Sciatic nerve (tissue), 2 donors: Measurements from ENCODE around the gene IP6K3. TPM values are rescaled to one million over a fixed set of nuclear protein-coding genes. Genes with fewer than 3 reads are reported as not detected.
A peak's percentile ranks its signal among the peaks of the same experiment; 100 is the strongest.

Experiments
- ATAC-seq: fragments of 200-7000 bp; cut with Tn5 transposase; one replicate; pipeline ENCODE4 v1.9.1; 2020; ENCODE audit warnings: mild to moderate bottlenecking, moderate library complexity
- DNase-seq: peaks from one replicate; pipeline ENCODE4 v3.0.0-alpha.2; 2020; ENCODE audit warnings: low spot score
- intact Hi-C: fragments of 100-400 bp; cut with DNase I; formaldehyde crosslinking; loops from one replicate; pipeline ENCODE4 v1.14.2; 2022
- total RNA-seq: library from RNA; stranded (reverse); fragmentation: NEBNext Ultra II Directional; extraction: Animal tissue kit (Norgen Biotek cat#: 25700); gene quantifications from one replicate; pipeline ENCODE4 v1.2.1, GENCODE V29; 2021
- donor health status: DM: no; HTN: no; CAD: no.
- donor health status: DM: no; HTN: no; CAD: no.

The IP6K3 gene
- total RNA-seq, 1 donor from 2014 or later = 0.31 TPM

DNA sequence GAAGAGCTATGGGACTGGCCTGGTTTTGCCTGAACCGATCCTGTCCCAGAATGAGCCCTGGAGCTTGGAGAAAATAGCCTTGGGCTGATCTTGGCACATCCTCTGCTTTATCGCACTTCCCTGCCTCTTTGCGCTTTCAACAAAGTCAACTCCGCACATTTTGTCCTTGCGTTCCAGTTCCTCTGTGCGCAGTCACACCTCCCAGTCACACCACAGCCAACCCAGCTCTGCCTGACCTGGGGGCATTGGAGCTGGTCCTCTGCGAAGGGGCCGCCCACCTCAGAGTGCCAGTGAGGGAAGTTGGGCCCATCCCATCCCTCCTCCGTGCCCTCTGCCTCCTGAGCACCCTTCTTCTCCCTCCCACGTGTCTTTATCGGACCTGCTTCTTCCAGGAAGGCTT, 18.3 kb downstream of the IP6K3 start:
- DNase-seq = no peak
- intact Hi-C loops = no loop called here
- ATAC-seq = no peak

- intact Hi-C loops = no loop called here
- DNase-seq (no peak), ATAC-seq (no peak)
These were observed 18.8 kb downstream of the IP6K3 start for GRCh38 chr6:33727932-33728331.

- DNase-seq = no peak
- intact Hi-C loops = no loop called here
- no peak for ATAC-seq
These were observed 19.6 kb downstream of the IP6K3 start for GRCh38 chr6:33727126-33727525.

GRCh38 chr6:33726696-33727095, 20.0 kb downstream of the IP6K3 start:
- intact Hi-C loops = no loop called here
- ATAC-seq (no peak), DNase-seq (no peak)

- intact Hi-C loops = no loop called here
- no peak for ATAC-seq
These were observed 20.6 kb downstream of the IP6K3 start for GRCh38 chr6:33725891-33726673.

GRCh38 chr6:33725222-33725621, 21.5 kb downstream of the IP6K3 start:
- DNase-seq = no peak
- intact Hi-C loops = no loop called here
- no peak for ATAC-seq

More at GRCh38 chr6:33725891-33726673, 20.6 kb downstream of the IP6K3 start:
- no peak for DNase-seq

GRCh38 chr6:33724102-33725023, 22.3 kb downstream of the IP6K3 start:
- DNase-seq (no peak), ATAC-seq (no peak)
- intact Hi-C loops = no loop called here

GRCh38 chr6:33723371-33724085, 23.2 kb downstream of the IP6K3 start:
- ATAC-seq (no peak), DNase-seq (no peak)
- intact Hi-C loops = no loop called here

DNA sequence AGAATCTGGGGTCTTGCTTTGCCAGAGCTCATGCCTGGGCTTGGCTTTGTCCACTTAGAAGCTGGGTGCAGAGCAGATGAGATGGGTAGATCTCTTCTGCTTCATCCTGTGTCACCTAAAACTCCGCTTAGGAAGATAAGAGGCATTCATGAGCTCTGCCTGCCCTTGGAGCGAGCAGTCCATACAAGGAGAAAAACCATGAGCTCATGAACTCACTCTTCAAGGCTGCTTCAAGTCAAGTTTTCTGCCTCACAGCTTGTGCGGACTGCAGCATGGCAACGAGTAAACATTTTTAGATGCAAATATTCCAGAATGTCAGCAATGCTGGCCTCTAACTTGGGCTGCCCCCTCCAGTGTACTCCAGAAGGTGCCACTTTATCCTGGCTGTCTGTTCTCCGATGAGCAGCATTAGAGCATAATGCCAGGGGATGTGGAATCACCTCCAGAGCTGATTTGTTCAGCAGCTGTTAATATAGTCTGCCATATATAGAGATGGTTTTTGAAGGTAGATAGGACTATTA, 24.5 kb downstream of the IP6K3 start:
- intact Hi-C loops = no loop called here
- ATAC-seq (no peak), DNase-seq (no peak)

DNA sequence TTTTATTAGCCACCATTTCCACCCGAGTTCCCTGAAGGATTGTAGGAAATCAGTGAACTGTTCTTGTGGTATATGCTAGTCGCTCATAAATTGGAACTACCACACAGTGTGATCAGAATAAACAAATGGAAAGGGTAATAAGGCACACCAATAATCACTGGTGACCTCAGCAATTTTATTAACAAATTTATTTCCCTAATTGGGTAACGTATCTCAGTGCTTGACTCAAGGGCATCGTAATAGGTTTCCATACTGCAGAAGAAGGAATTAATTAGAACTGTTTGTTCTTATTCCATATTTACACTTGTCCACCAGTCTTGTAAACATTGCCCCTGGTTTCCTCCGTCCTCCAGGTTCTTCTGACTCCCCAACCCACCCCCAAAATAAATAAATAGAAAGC, 25.2 kb downstream of the IP6K3 start:
- intact Hi-C loops = no loop called here
- ATAC-seq (no peak), DNase-seq (no peak)

DNA sequence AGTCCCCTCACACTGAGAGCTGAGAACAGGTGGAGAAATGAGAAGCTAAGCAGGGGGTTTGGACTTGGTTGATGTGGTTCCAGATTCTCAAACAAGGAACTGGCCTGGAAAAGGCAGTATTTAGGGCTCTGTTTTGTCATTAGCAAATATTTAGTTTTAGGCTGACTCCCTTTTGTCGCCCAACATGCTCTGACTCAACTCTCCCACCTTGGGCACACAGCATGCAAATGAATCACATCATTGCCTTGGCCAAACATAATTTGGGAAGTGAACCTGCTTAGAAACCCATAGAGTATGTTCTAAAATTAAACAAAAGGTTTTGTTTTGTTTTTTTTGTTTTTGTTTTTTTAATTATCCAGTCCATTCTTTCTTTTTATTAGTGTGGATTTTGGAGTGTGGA, 25.7 kb downstream of the IP6K3 start:
- DNase-seq = no peak

GRCh38 chr6:33719326-33719987, 27.2 kb downstream of the IP6K3 start:
- intact Hi-C loops = no loop called here
- ATAC-seq (no peak), DNase-seq (no peak)

More for the DNA sequence above, 25.7 kb downstream of the IP6K3 start:
- ATAC-seq = no peak
- intact Hi-C loops = no loop called here

DNA sequence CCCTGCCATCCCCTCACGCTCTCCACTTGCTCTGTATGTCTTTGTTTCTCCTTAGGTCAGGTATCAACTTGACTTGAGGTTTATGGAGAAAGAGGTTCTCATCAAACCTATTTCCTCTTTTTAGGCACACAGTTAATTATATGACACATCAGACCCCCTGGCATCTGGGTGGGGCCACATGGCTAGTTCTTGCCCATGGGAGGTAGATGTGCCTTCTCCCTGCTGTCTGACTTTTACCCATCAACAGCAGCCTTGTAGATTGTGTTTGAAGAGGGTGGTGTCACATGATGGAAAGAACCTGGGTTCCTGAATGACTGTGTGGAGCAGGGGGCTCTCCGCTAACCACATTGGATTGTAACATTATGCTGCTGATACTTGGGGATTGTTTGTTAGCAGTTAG, 28.0 kb downstream of the IP6K3 start:
- no peak for ATAC-seq
- intact Hi-C loops = no loop called here
- DNase-seq = no peak

DNA sequence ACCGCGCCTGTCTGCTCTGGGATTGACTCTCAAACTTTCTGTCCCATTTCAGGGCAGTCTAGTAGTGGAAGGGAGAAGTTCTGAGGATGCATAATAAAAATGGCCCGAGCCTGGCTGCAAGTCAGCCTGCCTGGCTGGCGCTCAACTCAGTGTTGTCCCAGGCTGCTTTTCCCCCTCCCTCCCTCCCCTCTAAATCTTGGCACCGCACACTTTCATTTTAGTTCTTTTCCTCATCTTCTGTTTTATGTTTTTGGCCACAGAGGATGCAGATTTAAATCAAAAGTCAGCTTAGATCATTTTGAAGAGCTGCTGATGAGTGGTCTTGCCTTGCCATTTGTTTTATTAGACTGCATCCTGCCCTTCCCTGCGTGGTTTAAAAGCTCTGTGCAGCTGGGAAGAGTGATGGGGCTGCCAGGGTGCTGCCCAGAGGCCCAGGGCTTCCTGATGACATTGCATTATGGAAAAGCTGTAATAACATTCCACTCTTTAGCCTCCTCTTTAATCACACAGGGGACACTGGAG, 28.7 kb downstream of the IP6K3 start:
- peak; percentile 70 for ATAC-seq
- no peak for DNase-seq
- intact Hi-C loops = no loop called here

DNA sequence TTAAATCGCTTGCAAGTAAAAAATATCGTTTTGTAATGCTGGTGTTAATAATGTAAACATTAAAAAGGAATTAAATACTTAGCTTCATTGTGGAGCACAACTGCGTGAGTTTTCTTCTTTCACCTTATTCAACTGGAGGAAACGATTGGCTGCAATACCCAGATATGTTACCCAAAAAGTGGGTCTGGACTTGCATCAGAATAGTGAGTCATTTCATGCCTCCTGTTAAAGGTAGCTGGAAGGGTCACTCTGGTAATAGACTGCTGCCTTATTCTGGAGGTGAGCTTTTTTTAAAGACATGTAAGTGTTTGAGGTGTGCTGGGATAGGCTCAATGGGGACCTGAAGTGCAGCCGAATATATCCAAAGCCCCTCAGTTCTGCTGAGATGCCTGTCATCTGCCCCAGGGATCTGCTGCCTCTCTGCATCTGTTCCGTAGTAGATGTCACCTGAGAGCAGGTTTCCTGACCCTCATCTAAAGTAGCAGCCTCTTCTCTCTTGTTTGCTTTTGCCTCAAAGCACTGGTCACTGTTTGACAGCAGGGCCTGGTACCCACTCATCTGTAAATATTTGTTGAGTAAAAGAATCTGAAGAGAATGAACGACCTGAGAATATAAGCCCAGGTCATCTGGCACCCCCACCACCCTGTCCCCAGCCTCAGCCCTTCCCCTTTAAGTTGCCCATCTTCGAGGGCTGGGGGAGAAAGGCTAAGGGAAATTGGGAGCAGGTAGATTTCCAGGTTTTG, 29.6 kb downstream of the IP6K3 start:
- ATAC-seq (peak; percentile 6), DNase-seq (no peak)
- intact Hi-C loops = no loop called here

DNA sequence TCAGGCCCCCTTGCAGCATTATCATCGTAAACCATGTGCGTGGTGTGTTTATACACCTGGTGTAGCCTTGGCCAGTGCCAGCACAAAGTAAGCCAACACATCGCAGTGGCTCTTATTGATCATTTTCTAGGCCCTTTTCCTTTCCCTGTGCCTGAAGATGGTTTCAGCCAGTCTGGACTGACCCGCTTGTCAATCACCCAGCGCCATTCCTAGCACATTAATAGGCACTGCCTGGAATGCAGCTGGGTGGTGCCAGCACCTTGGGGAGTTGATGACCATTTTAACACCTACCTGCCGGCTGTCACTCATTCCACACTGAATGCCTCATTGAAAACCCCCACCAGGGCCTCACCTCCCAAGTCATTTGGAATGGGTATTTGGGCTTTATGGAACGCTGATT, 30.3 kb downstream of the IP6K3 start:
- DNase-seq (no peak), ATAC-seq (no peak)
- intact Hi-C loops = no loop called here

DNA sequence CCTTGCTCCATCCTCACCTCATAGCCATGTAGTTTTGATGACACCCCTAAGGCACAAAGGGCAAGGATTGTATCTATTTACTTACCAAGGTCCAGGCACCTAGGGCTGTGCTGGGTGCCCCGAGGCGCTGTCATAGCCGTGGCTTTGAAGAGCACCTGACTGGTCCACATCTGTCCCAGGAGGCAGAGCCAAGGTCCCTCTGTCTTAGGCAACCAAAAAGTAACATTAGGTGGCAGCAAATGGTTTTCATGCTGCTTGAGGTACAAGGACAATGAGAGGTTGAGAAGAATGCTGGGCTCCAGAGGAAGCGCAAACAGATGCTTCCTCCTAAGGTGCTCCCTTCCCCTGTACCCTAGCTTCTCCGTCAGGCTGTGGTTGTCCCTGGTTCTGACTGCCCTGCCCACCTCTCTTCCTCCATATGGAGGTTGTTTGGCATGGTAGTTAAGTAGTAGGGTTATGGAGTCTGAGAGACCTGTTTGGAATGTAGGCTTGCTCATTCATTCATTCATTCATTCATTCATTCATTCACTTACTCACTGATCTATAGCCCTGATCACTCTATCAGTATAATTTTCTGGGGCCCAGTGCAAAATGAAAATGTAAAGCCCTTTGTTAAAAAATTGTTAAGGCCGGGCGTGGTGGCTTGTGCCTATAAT, 32.2 kb downstream of the IP6K3 start:
- ATAC-seq (no peak), DNase-seq (no peak)
- intact Hi-C loops = no loop called here
